Fibroblast of lung (primary cell): Measurements from ENCODE around the gene KLHL10. TPM values are rescaled to one million over a fixed set of nuclear protein-coding genes. Genes with fewer than 3 reads are reported as not detected.

ENCODE experiments used
- DNase-seq, 2 donors: peaks; one replicate each; pipeline versions ENCODE4 v3.0.0 to v3.0.0-alpha.2; 2010; ENCODE audit warnings: low read depth in 2 of 2
- H2AFZ ChIP-seq: 2 replicates; pipeline ENCODE4 v1.5.1; 2012; ENCODE audit warnings: low read length, control low read depth, inconsistent platforms
- H3K27ac ChIP-seq: 2 replicates; pipeline ENCODE4 v1.5.1; 2011; ENCODE audit warnings: low read length, control low read depth; ENCODE audit not compliant: insufficient read depth
- H3K27me3 ChIP-seq: 2 replicates; pipeline ENCODE4 v1.5.1; 2011; ENCODE audit warnings: mild to moderate bottlenecking, low read length; ENCODE audit not compliant: control insufficient read depth, insufficient read depth
- H3K36me3 ChIP-seq: 2 replicates; pipeline ENCODE4 v1.5.1; 2011; ENCODE audit warnings: low read length; ENCODE audit not compliant: control insufficient read depth, insufficient read depth
- H3K4me1 ChIP-seq: 2 replicates; pipeline ENCODE4 v1.5.1; 2011; ENCODE audit warnings: low read length; ENCODE audit not compliant: control insufficient read depth, insufficient read depth; ENCODE audit errors: extremely low read depth
- H3K4me2 ChIP-seq: 2 replicates; pipeline ENCODE4 v1.5.1; 2011; ENCODE audit warnings: low read length, control low read depth; ENCODE audit not compliant: insufficient read depth; ENCODE audit errors: extremely low read depth
- H3K4me3 ChIP-seq, 4 experiments: fragments of 200-600 bp in 1 of 4; sonication (generic) in 1 of 4; replicated peaks in 1 of 4; 2 replicates each; pipeline ENCODE4 v1.5.1; 2011 to 2016; ENCODE audit warnings: low read length in 4 of 4, low read depth in 3 of 4, mild to moderate bottlenecking in 3 of 4, control low read depth in 2 of 4, inconsistent platforms in 1 of 4, mixed read lengths in 1 of 4; ENCODE audit not compliant: insufficient read depth in 1 of 4; ENCODE audit errors: control extremely low read depth in 1 of 4
- H3K79me2 ChIP-seq: 2 replicates; pipeline ENCODE4 v1.5.1; 2012; ENCODE audit warnings: mild to moderate bottlenecking, low read length, inconsistent platforms; ENCODE audit not compliant: control insufficient read depth, insufficient read depth
- H3K9ac ChIP-seq: 2 replicates; pipeline ENCODE4 v1.5.1; 2011; ENCODE audit warnings: mild to moderate bottlenecking, low read length, control low read depth; ENCODE audit not compliant: insufficient read depth
- H3K9me3 ChIP-seq: 2 replicates; pipeline ENCODE4 v1.5.1; 2012; ENCODE audit warnings: low read depth, low read length; ENCODE audit not compliant: control insufficient read depth, insufficient read depth
- H4K20me1 ChIP-seq: 2 replicates; pipeline ENCODE4 v1.5.1; 2011; ENCODE audit warnings: low read length; ENCODE audit not compliant: control insufficient read depth, insufficient read depth; ENCODE audit errors: extremely low read depth
- CTCF ChIP-seq, 2 donors: IDR thresholded peaks in 1 of 2; conservative IDR thresholded peaks in 1 of 2; 1 replicate in 1 of 2; 2 replicates in 1 of 2; pipeline ENCODE4 v1.5.1; 2011 to 2012; ENCODE audit warnings: low read length in 2 of 2, control low read depth in 1 of 2, inconsistent platforms in 1 of 2, low read depth in 1 of 2, mild to moderate bottlenecking in 1 of 2
- EZH2 ChIP-seq: IDR thresholded peaks from 2 replicates; pipeline ENCODE4 v1.5.1; 2012; ENCODE audit warnings: low read length, control low read depth, mild to moderate bottlenecking; ENCODE audit errors: missing control alignments
- polyA minus RNA-seq: library from RNA; depleted of rRNA, polyadenylated mRNA; stranded (reverse); fragments of >200 nt; gene quantifications from 2 replicates; pipeline ENCODE4 v1.2.3, GENCODE V29; 2011; ENCODE audit warnings: low replicate concordance
- polyA plus RNA-seq, 2 donors: library from polyadenylated mRNA; depleted of rRNA in 1 of 2; stranded (reverse) in 1 of 2; unstranded in 1 of 2; fragments of >200 nt; gene quantifications; 2 replicates each; pipeline ENCODE4 v1.2.1, GENCODE V29; 2011 to 2012; ENCODE audit warnings: missing spikeins in 1 of 2
- total RNA-seq: library from RNA; depleted of rRNA; stranded (reverse); fragments of >200 nt; gene quantifications from 2 replicates; pipeline ENCODE4 v1.2.1, GENCODE V29; 2014

KLHL10 gene
- total RNA-seq = 0.26 and 0.33 TPM in 2 replicates
- 0.20 and 0.33 TPM in 2 replicates for polyA plus RNA-seq
- polyA plus RNA-seq (2012) = not detected in 2 replicates
- 0.67 TPM in 1 of 2 replicates, not detected in the other for polyA minus RNA-seq

GRCh38 chr17:41837761-41838538 is at the start of gene KLHL10:
Gene KLHL10, plus strand, starts transcription at chr17:41837825. Its CDS starts 108 bp downstream, at chr17:41837933.
- H3K9ac ChIP-seq = no peak within 1 kb of the TSS
- no peaks in the 10 kb centered on the region for H3K9me3 ChIP-seq
- H3K27me3 ChIP-seq = no peaks in the 10 kb centered on the region
- peak within 1 kb of the TSS; percentile 94 for H2AFZ ChIP-seq
- H3K4me1 ChIP-seq = peaks cover 2% of the 10 kb centered on the region
- DNase-seq = no peak
- H3K4me2 ChIP-seq = peak within 1 kb of the TSS; percentile 97
- no peak for TF ChIP-seq EZH2
- TF ChIP-seq CTCF (conservative IDR thresholded peaks at IDR 0.05 in 1 of 2, IDR thresholded peaks at IDR 0.05 in 1 of 2; ENCODE audit: low read depth in 1 of 2, low read length in 2 of 2) = no peak
- H3K79me2 ChIP-seq = no peaks in the 10 kb centered on the region
- H3K4me3 ChIP-seq = peak within 1 kb of the TSS in 1 of 4 experiments; percentile 82
- no peak within 1 kb of the TSS for H3K27ac ChIP-seq
- H3K36me3 ChIP-seq = no peaks in the 10 kb centered on the region
- H4K20me1 ChIP-seq = no peaks in the 10 kb centered on the region

GRCh38 chr17:41792845-41793783 is 44.5 kb upstream of the KLHL10 start:
- H3K27me3 ChIP-seq = peaks cover 5% of the 10 kb centered on the region
- H4K20me1 ChIP-seq = no peaks in the 10 kb centered on the region
- H2AFZ ChIP-seq = peak overlapping the region; percentile 1
- H3K4me1 ChIP-seq = peaks cover 11% of the 10 kb centered on the region
- no peak overlapping the region for H3K4me3 ChIP-seq
- TF ChIP-seq EZH2 = no peak
- peak overlapping the region; percentile 54 for H3K4me2 ChIP-seq
- peak overlapping the region; percentile 38 for H3K27ac ChIP-seq
- H3K36me3 ChIP-seq = no peaks in the 10 kb centered on the region
- peak; percentile 49 to 76 for DNase-seq
- H3K79me2 ChIP-seq = no peaks in the 10 kb centered on the region
- no peak overlapping the region for H3K9ac ChIP-seq
- H3K9me3 ChIP-seq = no peaks in the 10 kb centered on the region

- H3K9me3 ChIP-seq = no peaks in the 10 kb centered on the region
- H3K27ac ChIP-seq = peak overlapping the region; percentile 38
- no peak overlapping the region for H3K4me2 ChIP-seq
- H3K4me1 ChIP-seq = peaks cover 11% of the 10 kb centered on the region
- H4K20me1 ChIP-seq = no peaks in the 10 kb centered on the region
- TF ChIP-seq CTCF (conservative IDR thresholded peaks at IDR 0.05 in 1 of 2, IDR thresholded peaks at IDR 0.05 in 1 of 2; ENCODE audit: low read depth in 1 of 2, low read length in 2 of 2) (no peak), EZH2 (no peak)
- H3K9ac ChIP-seq = no peak overlapping the region
- DNase-seq = peak in 1 of 2 donors; percentile 68
- no peaks in the 10 kb centered on the region for H3K79me2 ChIP-seq
- no peak overlapping the region for H2AFZ ChIP-seq
- H3K36me3 ChIP-seq = no peaks in the 10 kb centered on the region
- no peak overlapping the region for H3K4me3 ChIP-seq
- H3K27me3 ChIP-seq = peaks cover 2% of the 10 kb centered on the region
These were observed 43.7 kb upstream of the KLHL10 start for GRCh38 chr17:41793784-41794539.
